Fibroblast of pulmonary artery (primary cell): ENCODE data around the gene PRSS50.
"Not testable (repeated sequence)": the region's sequence is repeated elsewhere in the genome, so short reads cannot be mapped to it uniquely, and the experiment has no call there.

ENCODE experiments used
- DNase-seq: peaks from one replicate; pipeline ENCODE4 v3.0.0-alpha.2; 2010; ENCODE audit warnings: low read depth
- H3K4me3 ChIP-seq: replicated peaks from 2 replicates; pipeline ENCODE4 v1.5.1; 2011; ENCODE audit warnings: low read depth, mild to moderate bottlenecking, control low read depth, low read length, moderate library complexity
- CTCF ChIP-seq: IDR thresholded peaks from 2 replicates; pipeline ENCODE4 v1.5.1; 2011; ENCODE audit warnings: mild to moderate bottlenecking, control low read depth, low read length, inconsistent platforms; ENCODE audit errors: missing control alignments

PRSS50 gene

GRCh38 chr3:46717447-46718231 lies at the start of gene PRSS50:
PRSS50 (minus strand) TSS chr3:46717869; CDS start chr3:46717824, 45 bp downstream.
- DNase-seq: no peak
- no peak for TF ChIP-seq CTCF
- H3K4me3 ChIP-seq: no peak within 1 kb of the TSS

- DNase-seq: no peak
- H3K4me3 ChIP-seq: no peak overlapping the region
- no peak for TF ChIP-seq CTCF
These were observed 46.5 kb upstream of the PRSS50 start for GRCh38 chr3:46764206-46764605.

GRCh38 chr3:46763178-46763577 lies 45.5 kb upstream of the PRSS50 start:
- no peak for TF ChIP-seq CTCF
- no peak for DNase-seq

GRCh38 chr3:46759239-46760167 lies 41.8 kb upstream of the PRSS50 start:
- no peak overlapping the region for H3K4me3 ChIP-seq
- TF ChIP-seq CTCF: no peak

More at GRCh38 chr3:46763178-46763577, 45.5 kb upstream of the PRSS50 start:
- no peak overlapping the region for H3K4me3 ChIP-seq

GRCh38 chr3:46756642-46757041 lies 39.0 kb upstream of the PRSS50 start:
- no peak for DNase-seq
- no peak for TF ChIP-seq CTCF
- no peak overlapping the region for H3K4me3 ChIP-seq

More at GRCh38 chr3:46759239-46760167, 41.8 kb upstream of the PRSS50 start:
- no peak for DNase-seq

GRCh38 chr3:46755646-46756045 lies 38.0 kb upstream of the PRSS50 start:
- TF ChIP-seq CTCF: no peak
- DNase-seq: no peak
- no peak overlapping the region for H3K4me3 ChIP-seq

- not testable (repeated sequence) for H3K4me3 ChIP-seq, DNase-seq
These were observed 35.5 kb upstream of the PRSS50 start for GRCh38 chr3:46753127-46753526.
